ENCODE data around the gene PCLO.

DNA sequence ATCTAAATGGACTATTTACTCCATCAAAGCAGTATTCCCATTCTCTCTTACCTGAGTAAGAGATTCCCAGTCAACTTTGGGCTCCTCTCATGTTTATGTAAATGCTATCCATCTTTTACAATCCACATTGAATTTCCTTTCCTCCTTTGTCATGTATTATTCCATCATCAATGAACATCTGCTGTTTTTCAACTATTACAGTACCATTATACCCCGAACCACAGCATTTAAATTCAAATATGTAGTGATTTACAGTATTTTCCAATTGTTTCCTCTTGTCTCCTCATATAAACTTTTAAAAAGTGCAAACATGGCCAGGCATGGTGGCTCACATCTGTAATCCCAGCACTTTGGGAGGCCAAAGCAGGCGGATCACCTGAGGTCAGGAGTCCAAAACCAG, 20.3 kb downstream of the PCLO start:
- TF ChIP-seq TAF1 (IDR thresholded peaks at IDR 0.05; ENCODE audit: low read depth, low read length) (no peak), POLR2A (IDR thresholded peaks at IDR 0.05; ENCODE audit: low read depth, low read length) (no peak), SPI1 (IDR thresholded peaks at IDR 0.05; ENCODE audit: low read depth, low read length) (no peak), PAX5 (IDR thresholded peaks at IDR 0.05; ENCODE audit: insufficient read depth, low read length, severe bottlenecking) (no peak), POLR2AphosphoS5 (IDR thresholded peaks at IDR 0.05; ENCODE audit: low read depth, low read length) (no peak)

Data from GM12891 (cell line).